Left renal pelvis (tissue), 4 donors: Measurements from ENCODE around the gene IL5. TPM values are rescaled to one million over a fixed set of nuclear protein-coding genes. Genes with fewer than 3 reads are reported as not detected.

ENCODE experiments used
- DNase-seq, 4 donors: peaks; one replicate each; pipeline ENCODE4 v3.0.0-alpha.2; 2013; ENCODE audit warnings: low read depth in 4 of 4, low spot score in 3 of 4
- polyA plus RNA-seq, 4 donors: library from polyadenylated mRNA; unstranded; fragments of 120-200 nt; gene quantifications; one replicate each; pipeline ENCODE4 v1.2.1, GENCODE V29; 2013; ENCODE audit not compliant: insufficient read length in 4 of 4

IL5 gene
- polyA plus RNA-seq, 4 donors: 0.31 TPM; not detected in 3

DNA sequence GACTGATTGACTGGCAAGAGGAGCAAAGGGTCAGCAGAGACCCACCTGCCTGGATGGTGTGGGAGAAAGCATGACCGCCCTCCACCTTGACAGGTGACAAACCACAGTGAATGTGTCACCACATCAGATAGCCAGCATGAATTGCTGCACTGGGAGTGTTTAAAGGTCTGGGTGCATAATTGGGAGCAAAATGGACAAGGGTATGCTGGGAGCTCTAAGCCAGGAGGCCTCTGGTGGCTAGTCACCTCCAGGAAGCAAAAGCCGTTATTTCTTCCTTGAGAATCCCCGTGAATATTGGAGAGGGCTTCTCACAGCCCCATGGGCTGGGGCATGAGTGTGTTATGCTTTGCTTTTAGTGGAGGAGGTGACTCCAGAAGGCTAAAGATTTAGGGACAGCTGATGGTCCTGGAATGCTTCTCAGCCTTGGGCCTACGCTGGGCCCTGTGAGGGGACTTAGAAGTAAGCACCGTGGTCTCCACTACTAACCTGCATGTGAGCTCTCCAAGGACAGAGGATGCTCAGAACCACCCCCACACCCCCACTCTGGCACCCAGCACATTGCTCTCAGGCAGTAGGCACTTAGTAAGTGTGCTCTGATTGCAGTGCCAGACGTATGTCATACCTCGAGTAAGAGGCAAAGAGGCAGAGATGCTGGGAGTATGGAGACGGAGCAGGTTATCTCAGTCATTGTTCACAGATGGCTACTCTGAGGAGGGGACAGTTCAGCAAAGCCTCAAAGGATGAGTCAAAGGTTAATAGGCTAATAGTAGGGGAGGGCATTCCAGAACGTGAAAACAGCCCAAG lies 43.7 kb downstream of the IL5 start:
- no peak for DNase-seq

DNA sequence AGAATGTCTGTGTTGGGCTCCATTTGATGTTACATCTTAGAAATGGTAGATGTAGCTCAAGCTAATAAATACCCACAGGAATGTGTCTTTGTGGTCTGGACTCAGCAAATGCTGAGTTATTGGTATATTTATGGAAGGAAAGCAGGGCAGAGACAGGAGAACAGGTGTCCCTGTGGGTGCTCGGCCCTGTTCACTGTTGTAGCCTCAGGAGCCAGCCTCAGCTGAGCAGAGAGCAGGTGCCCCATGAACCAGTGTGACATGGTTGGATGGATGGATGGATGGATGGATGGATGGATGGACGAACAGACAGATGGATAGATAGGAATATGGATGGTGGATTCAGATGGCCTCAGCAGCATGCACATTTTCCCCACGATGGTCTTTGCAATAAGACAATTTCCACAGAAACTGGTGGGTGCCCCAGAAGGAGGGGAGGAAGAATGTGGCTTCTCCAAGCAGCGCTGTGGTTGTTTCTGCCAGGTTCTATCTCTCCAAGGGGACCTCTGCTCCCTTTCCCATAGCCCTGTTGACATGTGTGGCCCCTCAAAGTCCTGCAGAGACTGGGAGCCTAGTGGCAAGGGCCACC lies 44.5 kb downstream of the IL5 start:
- DNase-seq: no peak

DNA sequence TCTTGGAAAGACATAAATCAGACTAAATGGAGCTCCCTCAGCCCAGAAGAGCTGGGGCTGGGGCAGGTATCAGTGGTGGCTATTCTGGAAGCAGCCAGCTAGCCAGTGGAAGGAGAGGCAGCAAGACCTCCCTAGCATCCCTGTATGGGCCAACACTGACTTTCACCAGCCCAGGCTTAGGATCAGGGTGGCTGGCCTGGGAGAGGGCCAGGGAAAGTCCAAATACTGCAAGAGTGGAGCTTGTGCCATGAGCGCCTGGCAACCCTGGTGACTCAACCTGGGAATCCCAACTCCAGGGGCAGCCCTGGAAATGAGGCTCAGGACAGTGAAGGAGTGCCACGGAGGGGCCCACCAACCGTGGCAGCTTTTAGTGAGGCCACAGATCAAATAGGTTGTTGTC lies 45.2 kb downstream of the IL5 start:
- DNase-seq: no peak

GRCh38 chr5:132497488-132497997 lies 45.8 kb downstream of the IL5 start:
- peak in 1 of 4 donors; percentile 34 for DNase-seq

DNA sequence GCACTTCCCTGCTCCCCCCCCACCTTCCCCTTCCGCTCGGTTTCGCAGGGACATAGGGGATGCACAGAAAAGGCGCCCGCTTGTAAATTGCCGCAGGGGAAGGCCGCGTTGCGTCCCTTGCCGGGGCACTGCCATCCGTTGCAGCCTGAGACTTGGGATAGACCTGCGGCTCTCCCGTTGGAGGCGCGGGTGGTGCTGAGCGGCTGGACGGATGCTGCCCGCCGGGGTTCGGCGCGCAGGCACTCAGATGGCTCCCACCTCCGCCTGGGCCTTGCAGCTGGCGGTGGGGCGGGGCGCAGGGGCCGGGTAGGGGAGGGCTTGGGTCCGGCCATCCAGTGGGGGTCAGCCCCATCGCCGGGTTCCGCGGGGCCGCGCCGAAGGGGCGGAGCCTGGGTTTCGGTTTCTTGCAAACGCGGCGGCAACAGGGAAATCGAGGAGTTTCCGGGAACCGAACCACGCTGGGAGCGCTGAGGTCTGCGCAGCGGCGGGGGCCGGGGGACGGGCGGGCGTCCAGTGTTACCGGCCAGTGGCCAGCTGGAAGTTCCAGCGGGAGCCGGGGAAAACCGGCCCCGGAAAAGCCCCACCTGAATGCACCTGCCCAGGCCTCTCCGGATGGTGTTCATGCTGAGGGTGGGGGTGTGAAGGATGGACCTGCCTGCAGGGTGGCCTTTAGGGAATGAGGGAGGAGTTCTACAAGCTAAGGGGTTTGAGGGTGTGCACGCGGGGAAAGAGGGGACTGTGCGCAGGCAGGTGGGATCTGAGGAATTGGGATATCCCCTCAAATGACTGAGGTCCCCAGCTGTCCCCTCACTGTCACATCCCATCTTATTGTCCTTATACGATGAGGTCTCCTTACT lies 46.5 kb downstream of the IL5 start:
- peak in 1 of 4 donors; percentile 66 for DNase-seq

GRCh38 chr5:132496191-132496630 lies 47.1 kb downstream of the IL5 start:
- peak in 2 of 4 donors; percentile 56 to 76 for DNase-seq

DNA sequence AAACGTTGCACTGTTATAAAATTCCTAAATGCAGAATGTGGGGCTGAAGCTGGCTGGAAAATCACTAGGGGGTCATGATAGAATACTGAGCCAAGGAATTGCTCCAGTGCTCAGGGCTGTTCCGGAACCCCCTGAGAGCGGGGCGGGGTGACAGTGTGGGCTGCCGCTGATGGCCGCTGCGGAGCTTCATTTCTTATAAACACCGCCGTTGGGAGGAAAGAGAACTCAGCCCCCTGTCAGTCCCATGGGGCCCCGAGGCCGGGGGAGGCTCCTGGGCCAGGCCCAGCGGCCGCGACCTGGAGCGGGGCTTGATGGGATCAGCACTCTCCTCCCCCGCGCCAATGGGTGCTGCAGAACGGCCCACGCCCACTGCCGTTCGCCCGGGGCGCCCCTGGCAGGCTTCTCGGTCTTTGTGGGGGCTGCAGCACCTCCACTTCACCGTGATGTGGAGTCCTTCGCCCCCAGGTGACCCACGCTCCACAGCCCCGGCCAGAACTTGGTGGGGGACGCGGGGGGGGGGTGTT lies 47.6 kb downstream of the IL5 start:
- peak in 2 of 4 donors; percentile 49 to 71 for DNase-seq

GRCh38 chr5:132493821-132494220 lies 49.5 kb downstream of the IL5 start:
- no peak for DNase-seq

- DNase-seq: no peak
Measured at GRCh38 chr5:132493241-132493640, 50.1 kb downstream of the IL5 start.

DNA sequence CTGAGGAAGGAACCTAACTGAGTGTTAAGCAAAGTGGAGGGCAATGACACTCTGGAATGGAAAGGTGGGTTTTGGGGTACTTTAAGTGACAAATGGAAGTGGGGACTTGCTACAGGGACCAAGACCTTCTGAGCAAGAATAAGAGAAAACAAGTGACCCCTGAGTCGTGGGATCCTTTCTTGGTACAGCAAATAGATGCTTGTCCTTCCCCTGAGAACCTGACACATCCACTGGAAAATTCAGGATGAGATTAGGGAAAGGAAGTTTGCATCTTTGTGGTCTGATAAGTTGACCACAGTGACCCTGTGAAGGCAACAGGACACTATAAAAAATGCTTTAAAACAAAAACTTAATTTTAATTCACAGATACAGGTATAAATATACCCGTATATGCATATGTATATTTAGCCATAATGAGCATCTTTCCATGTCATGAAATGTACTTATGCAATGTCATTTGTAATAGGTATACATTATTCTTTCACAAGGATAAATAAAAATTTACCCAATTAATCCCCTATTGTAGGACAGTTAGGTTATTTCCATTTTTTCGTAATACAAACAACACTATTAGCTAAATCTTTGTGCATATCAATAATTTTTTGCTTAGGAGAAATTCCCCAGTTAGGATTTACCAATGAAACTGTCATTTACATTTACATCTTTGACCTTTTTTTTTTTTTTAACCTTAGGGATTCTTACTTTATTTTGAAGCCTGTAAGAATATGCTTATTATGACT lies 50.8 kb downstream of the IL5 start:
- no peak for DNase-seq

Other genes with a start within 250 kb of the IL5 start
- 1 to 10 TPM; 3.1 to 7.6 (median 6.7) TPM for gene SLC22A4, start 249.1 kb downstream of the IL5 start, polyA plus RNA-seq
- 10 to 100 TPM; 16.3 to 55.8 (median 42.1) TPM for gene SLC22A5, start 173.8 kb downstream of the IL5 start, polyA plus RNA-seq
- gene IRF1, start 52.7 kb downstream of the IL5 start, polyA plus RNA-seq: 10 to 100 TPM; 14.7 to 23.8 (median 18.1) TPM
- gene RAD50, start 13.5 kb upstream of the IL5 start, polyA plus RNA-seq: 10 to 100 TPM; 36.7 to 55.2 (median 50.8) TPM
- under 1 TPM in 1 of 4 donors, not detected in 3; 0.15 TPM for gene IL13, start 114.7 kb upstream of the IL5 start, polyA plus RNA-seq
- gene IL4, start 130.5 kb upstream of the IL5 start, polyA plus RNA-seq: under 1 TPM in 1 of 4 donors, not detected in 3; 0.46 TPM
- 10 to 100 TPM; 11.3 to 27.4 (median 23.5) TPM for gene KIF3A, start 194.0 kb upstream of the IL5 start, polyA plus RNA-seq
- 1 to 10 TPM; 1.1 to 3.8 (median 3.5) TPM for gene CCNI2, start 203.9 kb upstream of the IL5 start, polyA plus RNA-seq
- 10 to 100 TPM; 52.7 to 85.2 (median 83.8) TPM for gene SEPTIN8, start 233.7 kb upstream of the IL5 start, polyA plus RNA-seq